Stimulated activated CD4-positive, alpha-beta T cell treated with anti-CD3 and anti-CD28 coated beads, Interleukin-4, amount 100 ng/mL, for 48 hours (primary cell): Measurements from ENCODE around the gene CYB561A3.

Experiments used
- DNase-seq, 2 donors: peaks; one replicate each; pipeline ENCODE4 v3.0.0-alpha.2; 2020; ENCODE audit warnings: low read depth in 2 of 2

The CYB561A3 gene

GRCh38 chr11:61325649-61326414 lies 35.9 kb downstream of the CYB561A3 start:
- no peak for DNase-seq

GRCh38 chr11:61315260-61315659 lies 46.4 kb downstream of the CYB561A3 start:
- DNase-seq: no peak

GRCh38 chr11:61310749-61311148 lies 50.9 kb downstream of the CYB561A3 start:
- DNase-seq: no peak

GRCh38 chr11:61309739-61310138 lies 51.9 kb downstream of the CYB561A3 start:
- DNase-seq: no peak

GRCh38 chr11:61309141-61309540 lies 52.5 kb downstream of the CYB561A3 start:
- DNase-seq: no peak

GRCh38 chr11:61307354-61307753 lies 54.3 kb downstream of the CYB561A3 start:
- no peak for DNase-seq

- DNase-seq: no peak
Measured at GRCh38 chr11:61306221-61306620, 55.5 kb downstream of the CYB561A3 start.

GRCh38 chr11:61305417-61305816 lies 56.3 kb downstream of the CYB561A3 start:
- no peak for DNase-seq

- DNase-seq: no peak
Measured at GRCh38 chr11:61303725-61304124, 58.0 kb downstream of the CYB561A3 start.

- no peak for DNase-seq
Measured at GRCh38 chr11:61302550-61302949, 59.1 kb downstream of the CYB561A3 start.
